SHP77 treated with DMSO at 0.1 percent for 48 hours (cell line): Measurements from ENCODE around the gene KLHDC9.

Experiments
- DNase-seq: peaks from one replicate; lab custom pipeline; 2025; lab: John Stamatoyannopoulos, UW

Gene KLHDC9

DNA sequence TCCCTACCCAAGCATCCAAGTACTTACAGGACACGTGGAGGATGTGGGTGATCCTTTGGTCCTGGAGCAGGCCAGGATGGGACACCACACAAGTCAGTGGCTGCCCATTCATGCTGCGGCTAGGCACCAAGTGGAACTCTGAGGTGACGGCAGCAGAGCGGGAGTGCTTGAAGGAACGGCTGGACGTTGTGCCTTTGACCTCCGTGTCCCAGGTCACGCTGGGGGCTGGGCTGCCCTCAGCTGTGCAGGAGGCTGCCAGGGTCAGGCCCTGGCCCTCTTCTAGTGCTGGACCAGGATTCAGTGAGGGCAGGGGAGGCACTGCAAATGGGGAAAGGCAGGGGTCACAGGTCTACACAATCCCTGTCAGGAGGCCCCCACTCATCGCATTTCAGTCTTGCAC, 20.7 kb upstream of the KLHDC9 start:
- DNase-seq = no peak

DNA sequence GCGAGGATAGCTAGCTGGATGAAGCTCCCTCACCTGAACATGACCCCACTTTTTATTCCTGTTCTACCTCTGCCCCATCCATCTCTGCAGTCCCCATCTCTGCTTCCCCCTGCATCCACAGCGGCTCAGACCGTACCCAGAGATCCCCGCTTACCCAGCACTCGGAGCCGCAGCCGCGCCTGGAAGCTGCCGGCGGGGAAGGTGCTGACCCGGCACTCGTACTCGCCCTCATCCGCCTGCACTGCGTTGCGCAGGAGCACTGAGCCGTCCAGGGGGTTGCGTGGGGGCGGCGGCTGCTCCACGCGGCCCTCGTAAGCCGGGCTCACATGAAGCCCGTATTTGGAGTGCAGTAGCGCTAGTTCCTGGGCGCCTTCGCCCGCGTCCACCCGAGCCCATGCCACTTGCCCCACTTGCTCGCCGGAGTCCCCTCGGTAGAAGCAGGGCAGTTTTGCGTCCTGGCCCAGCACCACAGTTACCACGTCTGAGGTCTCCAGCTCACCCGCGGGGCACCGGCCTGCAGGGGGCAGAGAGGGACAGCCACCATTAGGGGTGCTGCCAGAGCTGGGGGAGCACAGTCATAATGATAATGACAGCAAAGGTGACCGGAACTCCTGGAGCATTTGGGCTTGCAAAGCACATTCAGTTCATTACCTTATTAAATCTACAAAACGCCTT, 18.6 kb upstream of the KLHDC9 start:
- DNase-seq = no peak

DNA sequence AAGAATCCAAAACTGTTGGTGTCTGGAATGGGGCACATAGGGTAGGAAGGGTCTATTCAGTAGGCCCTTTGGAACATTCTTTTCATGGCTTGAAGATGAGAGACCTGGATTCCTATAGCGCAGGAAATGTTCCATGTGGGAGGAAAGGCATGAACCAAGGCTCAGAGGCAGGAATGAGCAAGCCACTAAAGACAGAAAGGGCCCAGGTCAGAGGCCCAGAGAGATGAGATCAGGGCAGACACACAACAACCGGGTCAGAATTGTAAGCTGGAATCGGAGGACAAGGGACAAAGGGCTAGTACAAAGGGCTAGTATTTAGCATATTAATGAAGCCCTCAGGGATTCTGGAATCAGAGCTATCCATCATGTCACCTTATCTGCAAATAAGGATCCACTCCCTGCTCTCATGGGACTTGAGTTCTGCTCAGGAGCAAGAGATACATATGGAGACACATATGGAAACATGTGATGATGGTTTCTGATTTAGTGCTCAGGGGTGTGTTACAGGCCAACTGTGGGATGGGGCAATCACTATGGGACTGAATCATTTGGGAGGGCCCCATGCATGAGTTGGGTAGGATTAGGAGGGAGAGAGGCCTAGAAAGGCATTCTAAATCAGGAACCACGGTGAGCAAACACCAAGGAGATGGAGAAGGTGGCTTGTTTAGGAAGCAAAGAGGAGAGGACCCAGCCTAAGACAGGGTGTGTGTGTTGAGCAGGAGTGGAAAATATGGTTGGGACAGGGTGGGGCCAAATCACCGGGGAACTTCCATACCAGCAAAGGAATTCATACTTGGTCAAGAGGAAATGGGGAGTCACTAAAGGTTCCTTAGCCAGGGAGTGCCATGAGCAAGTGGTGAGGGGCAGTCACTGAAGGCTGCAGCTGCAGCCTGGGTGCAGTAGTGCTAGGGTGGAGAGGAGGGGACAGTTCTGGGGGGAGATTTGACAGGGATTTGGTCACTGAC, 17.4 kb upstream of the KLHDC9 start:
- DNase-seq = no peak

DNA sequence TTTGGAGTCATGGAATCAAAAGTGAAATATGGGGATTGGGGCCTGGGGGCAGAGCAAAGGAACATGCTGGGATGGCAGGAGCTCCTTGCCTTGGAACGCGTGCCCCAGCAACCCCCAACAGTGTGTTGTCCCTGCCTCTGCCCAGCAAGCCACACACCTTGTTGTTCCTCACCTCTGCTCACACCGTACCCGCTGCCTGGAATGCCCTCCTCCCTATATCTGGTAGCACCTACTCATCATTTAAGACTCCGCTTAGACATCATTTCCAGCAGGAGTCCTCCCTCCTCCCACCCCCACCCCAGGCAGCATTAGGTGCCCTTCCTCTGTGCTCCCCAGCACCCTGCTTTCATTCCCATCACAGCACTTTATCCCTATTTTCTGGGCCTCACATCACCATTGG, 16.6 kb upstream of the KLHDC9 start:
- no peak for DNase-seq

DNA sequence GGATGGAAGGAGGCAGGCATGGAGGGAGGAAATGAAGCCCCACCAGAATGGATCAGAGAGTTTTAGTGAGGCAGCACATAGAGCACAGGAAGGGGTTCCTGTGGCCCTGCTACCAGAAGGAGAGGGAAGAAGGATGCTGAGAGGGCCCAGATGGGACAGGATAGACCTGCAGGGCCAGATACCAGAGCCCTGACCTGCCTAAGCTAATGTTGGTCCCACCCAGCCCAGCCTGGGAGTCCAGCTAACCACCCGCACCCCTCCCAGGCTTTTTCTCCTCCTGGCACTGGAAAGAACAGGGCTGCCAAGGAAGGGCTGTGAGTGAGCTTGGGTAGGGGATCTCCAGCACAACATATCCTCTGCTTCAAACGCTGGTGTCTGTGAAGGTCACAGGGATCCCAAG, 15.7 kb upstream of the KLHDC9 start:
- DNase-seq = no peak

DNA sequence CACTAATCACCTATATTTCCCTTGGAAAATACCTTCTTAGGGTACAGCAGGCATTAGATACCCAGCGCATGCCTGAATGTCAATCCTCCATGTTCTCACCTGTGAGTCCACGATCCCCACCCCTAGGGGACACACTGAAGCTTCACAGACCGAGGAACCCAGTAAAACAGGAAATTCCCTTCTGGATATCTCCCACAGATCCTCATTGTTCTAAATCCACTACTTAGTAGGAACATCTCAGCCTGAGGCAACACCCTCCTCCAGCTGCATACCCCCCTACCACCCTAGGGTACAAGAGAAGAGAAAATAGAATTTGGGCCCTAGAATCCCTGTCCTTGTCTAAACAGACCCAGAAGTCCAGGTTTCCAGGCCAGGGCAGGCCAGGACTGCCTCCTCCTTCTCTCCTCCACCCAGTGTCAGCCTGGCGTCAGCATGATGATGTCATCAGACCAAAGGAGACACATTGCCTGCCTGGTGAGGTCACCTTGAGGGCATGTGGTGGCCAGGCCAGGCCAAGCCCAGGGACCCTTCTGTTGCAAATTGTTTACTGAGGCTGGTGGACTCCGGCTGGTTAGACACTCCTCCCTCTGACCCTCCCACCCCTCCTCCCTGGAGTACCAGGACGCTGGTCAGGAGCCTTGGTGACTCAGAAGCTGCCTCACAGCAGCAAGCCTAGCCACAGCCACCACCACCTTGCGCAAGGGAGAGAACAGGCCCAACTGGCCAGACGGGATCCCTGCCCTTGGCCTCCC, 15.0 kb upstream of the KLHDC9 start:
- no peak for DNase-seq

DNA sequence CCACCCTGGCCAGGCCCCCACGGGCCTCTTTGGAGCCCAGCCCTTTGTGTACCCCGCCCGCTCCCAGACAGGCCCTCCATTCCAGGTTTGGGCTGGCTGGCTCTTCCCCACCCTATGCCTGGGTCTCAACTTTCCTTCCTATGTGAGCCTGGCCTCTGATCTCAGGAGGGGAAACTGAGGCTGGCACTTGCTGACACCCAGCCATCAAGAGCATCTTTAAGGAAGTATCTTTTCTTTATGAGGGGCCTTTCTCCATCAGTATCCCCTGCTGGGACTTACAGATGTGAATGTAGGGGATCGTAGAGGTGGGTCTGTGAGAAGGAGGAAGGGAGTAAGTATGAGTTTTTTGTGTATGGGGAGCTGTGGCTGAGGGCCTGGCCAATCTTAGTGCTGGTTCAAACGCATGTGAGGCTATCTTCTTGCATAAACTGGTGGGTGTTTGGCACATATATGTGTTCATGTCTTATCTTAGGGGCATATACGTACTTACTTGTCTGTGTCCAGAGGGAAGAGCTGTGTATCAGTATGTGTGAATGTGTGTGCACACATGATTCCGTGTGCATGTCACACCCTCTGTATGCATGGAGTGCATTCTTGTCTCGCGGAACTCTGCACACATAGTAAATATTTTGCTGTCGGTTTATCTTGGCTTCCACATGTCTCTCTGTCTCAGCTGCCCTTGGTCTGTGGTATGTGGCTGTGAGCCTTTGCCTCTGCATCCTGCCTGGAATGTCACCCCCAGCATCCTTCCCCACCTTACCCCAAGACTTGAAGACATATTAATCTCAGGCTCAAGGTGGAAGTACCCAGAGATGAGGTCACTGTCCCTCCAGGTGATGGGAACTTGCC, 14.2 kb upstream of the KLHDC9 start:
- DNase-seq = no peak

DNA sequence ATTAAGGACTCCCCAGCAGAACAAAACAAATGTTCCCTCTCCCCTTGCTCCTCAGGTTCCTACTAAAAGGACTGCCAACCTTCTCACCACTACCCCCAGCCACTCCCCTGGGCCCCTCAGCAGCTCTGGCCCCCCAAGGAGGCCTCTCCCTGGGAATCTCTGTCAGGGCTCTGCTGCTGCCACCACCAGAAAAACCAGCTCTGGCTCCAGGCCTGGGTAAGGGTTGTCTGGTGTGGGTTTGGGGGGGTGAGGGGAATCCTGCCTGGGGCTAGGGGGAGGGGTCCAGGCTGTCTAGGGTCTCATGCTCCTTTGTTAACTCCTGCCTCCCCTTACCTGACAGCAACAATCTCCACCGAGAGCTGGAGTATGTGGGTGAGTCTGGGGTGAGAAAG, 13.6 kb upstream of the KLHDC9 start:
- DNase-seq = no peak

DNA sequence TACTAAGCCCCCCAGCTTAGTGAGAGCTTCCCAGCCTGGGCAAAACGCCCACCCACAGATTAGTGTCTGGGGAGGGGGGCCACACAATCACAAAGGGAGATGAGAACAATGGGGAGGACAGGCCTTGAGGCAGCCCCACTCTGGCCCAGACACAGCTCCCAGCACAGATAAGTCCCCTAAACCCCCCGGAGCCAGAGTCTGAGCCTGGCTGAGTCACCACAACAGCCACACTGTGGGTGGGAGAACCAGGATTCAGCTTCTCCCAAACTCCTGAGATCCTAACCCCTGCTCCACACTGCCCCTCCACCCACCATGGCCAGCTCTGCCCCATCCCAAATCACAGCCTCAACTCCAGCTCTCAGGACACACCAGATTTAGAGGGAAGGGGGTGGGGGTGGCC, 13.0 kb upstream of the KLHDC9 start:
- DNase-seq = no peak

DNA sequence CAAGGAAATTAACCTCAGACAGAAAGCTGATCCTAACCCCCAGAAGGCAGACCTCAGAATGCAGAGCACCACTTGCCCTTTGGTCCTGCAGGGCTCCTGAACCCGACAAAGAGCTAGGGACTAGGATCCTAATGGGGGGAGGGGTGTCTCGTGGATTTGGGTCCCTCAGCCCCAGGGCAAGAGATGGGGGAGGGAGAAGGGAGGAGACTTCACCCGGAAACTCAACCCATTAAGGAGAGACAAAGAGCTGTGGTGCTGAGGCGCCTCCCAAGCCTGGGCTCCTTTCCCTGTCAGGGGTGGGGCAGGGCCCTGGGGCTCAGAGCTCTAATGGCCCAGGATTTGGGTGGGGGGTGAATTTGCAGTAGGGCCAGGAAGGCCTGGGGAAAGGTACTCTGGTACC, 11.7 kb upstream of the KLHDC9 start:
- no peak for DNase-seq

DNA sequence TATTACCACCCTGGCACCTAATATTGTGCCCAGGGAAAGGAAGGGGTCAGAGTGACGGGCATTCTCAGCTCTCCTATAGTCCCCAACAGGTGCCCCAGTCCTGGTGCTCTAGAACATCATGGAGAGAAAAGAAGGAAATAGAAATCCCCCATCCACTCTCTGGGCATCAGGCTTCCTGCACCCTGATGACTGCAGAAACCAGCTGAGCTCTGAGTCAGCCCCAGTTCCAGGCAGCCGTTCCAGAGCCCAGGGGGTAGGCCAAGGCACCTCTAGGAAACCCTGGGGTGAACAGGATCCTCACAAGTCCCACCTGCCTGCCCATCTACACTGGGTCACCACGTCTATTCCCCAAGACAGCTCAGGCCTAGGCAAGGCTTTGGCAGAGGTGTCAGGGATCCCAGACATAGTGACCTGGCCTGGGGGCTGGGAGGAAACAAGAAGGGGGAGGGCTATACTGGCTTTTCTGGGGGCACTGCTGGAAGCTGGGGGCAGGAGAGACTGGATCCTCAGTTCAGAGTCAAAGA, 9.5 kb upstream of the KLHDC9 start:
- DNase-seq = no peak

DNA sequence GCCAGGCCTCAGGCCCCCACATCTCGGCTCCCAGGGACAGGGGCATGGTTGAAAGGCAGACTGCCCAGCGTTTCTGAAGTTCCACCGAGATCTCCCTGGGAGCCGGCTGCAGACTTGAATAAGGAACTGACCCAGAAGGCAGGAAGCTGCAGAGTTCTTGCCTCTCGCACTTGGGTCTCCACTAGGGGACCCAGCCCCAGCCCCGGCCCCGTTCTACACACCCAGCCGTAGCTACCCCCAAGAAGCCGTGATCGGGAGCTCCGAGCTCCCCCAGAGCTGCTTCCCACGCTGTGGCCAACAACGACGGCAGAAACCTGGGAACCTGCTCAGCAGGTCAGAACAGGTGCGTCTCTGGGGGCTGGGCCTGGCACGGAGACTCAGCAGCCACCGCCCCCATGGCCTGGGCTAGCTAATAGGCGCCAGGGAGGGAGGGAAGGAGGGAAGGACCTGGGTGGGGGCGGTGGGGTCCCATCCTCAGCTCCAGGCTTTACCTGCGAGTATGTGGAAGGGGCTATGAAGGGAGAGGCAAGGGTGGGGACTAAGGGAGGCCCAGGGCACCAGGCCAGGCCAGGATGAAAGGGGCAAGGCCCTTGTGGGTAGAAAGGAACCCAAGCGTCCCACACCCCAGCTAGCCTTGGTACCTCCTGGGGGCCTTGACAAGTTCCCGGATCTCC, 8.8 kb upstream of the KLHDC9 start, which contains the start of gene NECTIN4:
Gene NECTIN4 (minus strand): TSS at position 308 of the 674 bp plus-strand sequence. CDS start 262 bp downstream, at position 46.
- DNase-seq = no peak

DNA sequence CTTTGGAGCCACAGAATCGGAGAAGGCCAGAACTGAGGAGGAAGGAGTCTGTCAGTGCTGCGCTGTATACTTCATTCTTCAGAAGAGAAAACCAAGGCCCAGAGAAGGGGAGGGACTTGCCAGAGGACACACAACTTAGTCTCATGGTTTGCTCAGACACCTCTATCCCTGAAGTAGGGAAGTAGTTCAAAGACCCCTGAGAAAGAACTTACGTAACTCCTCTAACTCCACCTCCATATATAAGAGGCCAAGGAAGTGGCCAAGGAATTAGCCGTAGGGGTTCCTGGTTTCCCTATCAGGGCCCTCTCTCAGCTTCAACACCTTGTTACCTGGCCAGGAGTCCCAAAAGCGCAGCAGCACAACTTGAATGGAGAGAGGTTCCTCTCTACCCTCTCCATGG, 8.2 kb upstream of the KLHDC9 start:
- no peak for DNase-seq

DNA sequence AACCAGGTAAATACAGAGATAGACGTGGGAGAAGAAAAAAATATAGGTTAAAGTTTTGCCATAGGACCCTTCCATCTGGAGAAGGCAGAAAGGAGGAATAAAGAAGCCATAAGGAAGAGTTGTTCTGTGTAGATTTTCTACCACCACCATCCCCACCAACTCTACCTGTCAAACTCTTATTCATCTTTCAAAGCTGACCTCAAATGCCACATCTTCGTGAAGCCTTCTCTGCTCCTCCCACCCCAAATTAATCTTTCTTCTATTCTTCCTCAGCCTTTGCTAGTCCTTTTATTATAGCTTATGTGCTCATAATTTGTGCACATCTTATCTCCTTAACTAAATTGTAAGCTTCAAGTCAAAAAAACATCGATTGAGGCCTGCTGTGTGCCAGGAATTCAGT, 7.5 kb upstream of the KLHDC9 start:
- no peak for DNase-seq

DNA sequence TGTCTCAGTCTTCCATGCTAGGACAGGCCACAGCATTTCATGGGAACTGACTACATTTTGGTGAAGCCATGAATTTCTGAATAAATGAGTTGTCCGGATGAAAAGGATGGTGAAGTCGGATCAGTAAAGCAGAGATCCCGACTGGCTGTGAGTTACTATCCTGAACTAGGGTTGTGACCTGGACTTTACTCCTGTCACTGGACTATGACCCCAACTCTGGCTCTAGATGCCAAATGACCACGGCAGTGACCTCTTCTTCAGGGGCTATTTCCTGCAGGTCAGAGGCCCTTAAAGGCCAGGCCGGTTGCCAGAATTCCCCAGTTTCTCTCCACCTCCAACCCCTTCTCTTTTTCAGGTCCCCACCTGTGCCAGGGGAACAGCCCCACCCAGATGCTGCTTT, 7.1 kb upstream of the KLHDC9 start:
- no peak for DNase-seq

DNA sequence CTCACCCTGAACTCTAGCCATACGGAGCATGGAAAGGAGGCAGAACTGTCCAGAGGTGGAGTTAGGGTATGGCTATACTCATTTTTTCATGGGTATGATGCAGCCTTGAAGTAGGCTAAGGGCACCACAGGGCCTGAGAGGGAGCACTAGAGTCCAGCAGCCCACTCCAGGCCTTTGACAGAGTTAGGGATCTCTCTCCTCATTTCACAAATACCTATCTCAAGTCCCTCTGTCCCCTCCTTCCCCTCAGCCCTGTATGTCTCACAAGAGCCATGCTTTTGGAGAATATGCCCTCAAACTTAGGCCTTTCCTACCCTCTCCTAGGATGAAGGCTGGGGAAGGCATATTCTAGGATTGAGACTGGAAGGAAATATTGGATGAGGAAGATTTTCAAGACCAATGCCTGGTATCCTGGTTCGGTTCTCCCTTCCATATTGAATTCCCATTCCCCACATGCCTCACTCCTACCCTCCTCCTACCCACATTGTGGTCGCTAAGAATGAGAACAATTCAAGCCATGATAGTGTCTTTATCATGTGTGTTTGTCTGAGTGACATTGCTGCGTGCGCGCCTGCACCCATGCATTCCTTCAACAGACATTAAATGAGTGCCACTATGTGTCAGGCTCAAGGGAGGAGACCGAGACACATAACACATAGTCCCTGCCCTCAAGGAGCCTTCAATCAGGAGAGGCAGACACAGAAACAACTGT, 6.2 kb upstream of the KLHDC9 start:
- DNase-seq = no peak

DNA sequence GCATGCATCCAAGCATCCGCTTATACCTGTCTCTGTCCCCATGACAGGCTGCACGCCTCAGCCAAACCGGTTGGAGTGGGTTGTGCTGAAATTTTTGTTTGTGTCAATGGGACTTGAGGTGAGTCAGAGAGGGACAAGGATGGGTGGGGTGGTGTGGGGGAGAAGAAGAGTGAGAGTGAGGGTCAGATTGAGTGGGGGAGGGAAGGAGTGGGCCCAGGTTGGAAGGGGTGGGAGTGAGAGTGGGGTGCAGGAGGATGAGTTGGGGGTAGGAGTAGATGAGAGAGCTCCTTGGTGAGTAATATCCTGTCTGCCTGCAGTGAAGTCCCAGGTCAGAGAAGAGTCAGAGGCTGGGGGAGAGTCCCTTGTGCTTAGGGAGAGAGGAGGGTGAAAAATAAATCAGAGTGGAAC, 5.5 kb upstream of the KLHDC9 start:
- DNase-seq = no peak

DNA sequence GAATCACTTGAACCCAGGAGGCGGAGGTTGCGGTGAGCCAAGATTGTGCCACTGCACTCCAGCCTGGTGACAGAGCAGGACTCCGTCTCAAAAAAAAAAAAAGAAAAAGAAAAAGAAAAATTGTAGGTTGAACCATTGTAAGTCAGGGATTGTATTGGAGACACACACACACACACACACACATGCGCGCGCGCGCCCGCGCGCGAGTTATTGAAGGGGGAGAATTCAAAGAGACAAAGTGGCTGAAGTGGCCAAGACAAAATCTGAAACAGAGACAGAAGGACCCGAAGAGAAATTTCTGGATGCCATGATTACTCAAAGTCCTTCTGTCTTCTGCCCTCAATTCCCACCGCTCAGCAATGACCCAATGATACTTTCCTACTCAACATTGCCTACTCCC, 3.7 kb upstream of the KLHDC9 start:
- DNase-seq = no peak

DNA sequence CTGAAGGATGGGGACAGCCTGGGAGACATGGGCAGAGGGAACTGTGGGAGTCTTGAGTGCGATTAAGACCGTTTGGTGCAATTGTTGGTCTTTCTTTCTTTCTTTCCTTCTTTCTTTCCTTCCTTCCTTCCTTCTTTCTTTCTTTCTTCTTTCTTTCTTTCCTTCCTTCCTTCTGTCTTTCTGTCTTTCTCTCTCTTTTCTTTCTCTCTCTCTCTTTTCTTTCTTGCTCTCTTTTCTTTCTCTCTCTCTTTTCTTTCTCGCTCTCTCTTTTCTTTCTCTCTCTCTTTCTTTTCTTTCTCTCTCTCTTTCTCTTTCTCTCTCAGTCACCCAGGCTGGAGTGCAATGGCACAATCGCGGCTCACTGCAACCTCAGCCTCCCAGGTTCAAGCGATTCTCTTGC, 2.9 kb upstream of the KLHDC9 start:
- DNase-seq = no peak

DNA sequence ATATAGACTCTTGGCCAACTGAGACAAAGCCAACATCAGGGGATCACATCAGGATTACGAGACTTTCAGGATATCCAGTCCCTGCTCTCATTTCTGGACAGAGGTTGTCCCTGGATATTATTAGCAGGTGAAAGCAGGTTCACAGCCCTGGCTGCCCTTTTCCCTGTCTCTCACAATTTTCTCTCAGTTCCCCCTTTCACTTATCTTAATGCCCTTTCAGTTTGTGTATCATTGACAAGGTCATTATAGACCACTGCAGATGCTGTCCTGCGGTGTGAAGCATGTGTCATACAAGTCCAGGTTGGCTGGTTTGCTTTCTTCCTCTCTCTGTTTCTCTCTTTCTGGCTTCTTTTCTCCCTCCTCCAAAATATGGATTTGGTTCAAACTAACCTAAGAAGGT, 2.1 kb upstream of the KLHDC9 start:
- DNase-seq = no peak
